Activated effector memory CD4-positive, alpha-beta T cell treated with anti-CD3 and anti-CD28 coated beads, Interleukin-2, amount 50 U/mL, for 16 hours (primary cell): Measurements from ENCODE around the gene FGGY.
A peak's percentile ranks its signal among the peaks of the same experiment; 100 is the strongest.

Experiments used
- DNase-seq: peaks from one replicate; pipeline ENCODE4 v3.0.0-alpha.2; 2020

Gene FGGY

GRCh38 chr1:59755069-59755685 lies 458.3 kb downstream of the FGGY start:
- no peak for DNase-seq

GRCh38 chr1:59757197-59757747 lies 460.4 kb downstream of the FGGY start:
- DNase-seq = no peak

- DNase-seq = peak; percentile 85
Measured at GRCh38 chr1:59759156-59759925, 462.4 kb downstream of the FGGY start.

GRCh38 chr1:59761443-59761842 lies 464.5 kb downstream of the FGGY start:
- no peak for DNase-seq

GRCh38 chr1:59763418-59763817 lies 466.5 kb downstream of the FGGY start:
- no peak for DNase-seq

- DNase-seq = no peak
Measured at GRCh38 chr1:59765011-59765730, 468.3 kb downstream of the FGGY start.

GRCh38 chr1:59766227-59766855 lies 469.4 kb downstream of the FGGY start:
- no peak for DNase-seq

- DNase-seq = no peak
Measured at GRCh38 chr1:59767119-59767518, 470.2 kb downstream of the FGGY start.

- DNase-seq = no peak
Measured at GRCh38 chr1:59768792-59769735, 472.2 kb downstream of the FGGY start.

- no peak for DNase-seq
Measured at GRCh38 chr1:59769736-59770095, 472.8 kb downstream of the FGGY start.

- no peak for DNase-seq
Measured at GRCh38 chr1:59771361-59771760, 474.5 kb downstream of the FGGY start.

GRCh38 chr1:59775480-59775879 lies 478.6 kb downstream of the FGGY start:
- DNase-seq = no peak

- no peak for DNase-seq
Measured at GRCh38 chr1:59776960-59777852, 480.3 kb downstream of the FGGY start.

- no peak for DNase-seq
Measured at GRCh38 chr1:59779949-59780348, 483.1 kb downstream of the FGGY start.

GRCh38 chr1:59788825-59789224 lies 491.9 kb downstream of the FGGY start:
- no peak for DNase-seq

GRCh38 chr1:59798600-59798999 lies 501.7 kb downstream of the FGGY start:
- DNase-seq = no peak

- no peak for DNase-seq
Measured at GRCh38 chr1:59803458-59804038, 506.7 kb downstream of the FGGY start.

- DNase-seq = no peak
Measured at GRCh38 chr1:59804301-59804700, 507.4 kb downstream of the FGGY start.

- DNase-seq = no peak
Measured at GRCh38 chr1:59805554-59805953, 508.7 kb downstream of the FGGY start.
